Measurements from ENCODE around the gene PPP1R3F.

DNA sequence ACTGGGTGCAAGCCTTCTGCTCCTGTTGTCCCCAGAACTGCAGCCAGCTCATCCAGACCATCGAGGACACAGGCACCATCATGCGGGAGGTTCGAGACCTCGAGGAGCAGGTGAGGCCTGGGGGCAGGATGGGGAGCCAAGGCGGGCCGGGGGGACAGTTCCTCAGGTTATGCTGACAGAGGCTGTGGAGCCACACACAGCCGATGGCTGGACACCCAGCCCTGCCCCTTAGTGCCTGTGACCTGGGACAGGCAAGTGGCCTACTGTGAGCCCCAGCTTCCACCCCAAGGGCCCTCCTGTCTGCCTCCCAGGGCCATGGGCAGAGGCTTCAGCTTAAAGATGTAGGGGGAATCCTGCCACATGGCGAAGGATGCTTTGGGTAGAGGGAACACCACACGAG is 20.0 kb upstream of the PPP1R3F start:
- TF ChIP-seq, protein P1, sequence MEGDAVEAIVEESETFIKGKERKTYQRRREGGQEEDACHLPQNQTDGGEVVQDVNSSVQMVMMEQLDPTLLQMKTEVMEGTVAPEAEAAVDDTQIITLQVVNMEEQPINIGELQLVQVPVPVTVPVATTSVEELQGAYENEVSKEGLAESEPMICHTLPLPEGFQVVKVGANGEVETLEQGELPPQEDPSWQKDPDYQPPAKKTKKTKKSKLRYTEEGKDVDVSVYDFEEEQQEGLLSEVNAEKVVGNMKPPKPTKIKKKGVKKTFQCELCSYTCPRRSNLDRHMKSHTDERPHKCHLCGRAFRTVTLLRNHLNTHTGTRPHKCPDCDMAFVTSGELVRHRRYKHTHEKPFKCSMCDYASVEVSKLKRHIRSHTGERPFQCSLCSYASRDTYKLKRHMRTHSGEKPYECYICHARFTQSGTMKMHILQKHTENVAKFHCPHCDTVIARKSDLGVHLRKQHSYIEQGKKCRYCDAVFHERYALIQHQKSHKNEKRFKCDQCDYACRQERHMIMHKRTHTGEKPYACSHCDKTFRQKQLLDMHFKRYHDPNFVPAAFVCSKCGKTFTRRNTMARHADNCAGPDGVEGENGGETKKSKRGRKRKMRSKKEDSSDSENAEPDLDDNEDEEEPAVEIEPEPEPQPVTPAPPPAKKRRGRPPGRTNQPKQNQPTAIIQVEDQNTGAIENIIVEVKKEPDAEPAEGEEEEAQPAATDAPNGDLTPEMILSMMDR (IDR thresholded peaks at IDR 0.05; ENCODE audit: low read length) = no peak
- no peak for TF ChIP-seq EZH2 (IDR thresholded peaks at IDR 0.05; ENCODE audit: borderline replicate concordance, low read length)
